Astrocyte (in vitro differentiated cells and primary cell): ENCODE results near the gene ROR1.

Source experiments
- EZH2 ChIP-seq: IDR thresholded peaks from 2 replicates; pipeline ENCODE4 v1.6.1; 2012; ENCODE audit warnings: mild to moderate bottlenecking, low read length, inconsistent platforms; ENCODE audit not compliant: insufficient read depth
- TF ChIP-seq, protein P1 (sequence below): IDR thresholded peaks from 2 replicates; pipeline ENCODE4 v1.5.1; 2011; ENCODE audit warnings: low read depth, mild to moderate bottlenecking, inconsistent platforms, low read length, moderate library complexity; ENCODE audit not compliant: insufficient read depth

DNA sequence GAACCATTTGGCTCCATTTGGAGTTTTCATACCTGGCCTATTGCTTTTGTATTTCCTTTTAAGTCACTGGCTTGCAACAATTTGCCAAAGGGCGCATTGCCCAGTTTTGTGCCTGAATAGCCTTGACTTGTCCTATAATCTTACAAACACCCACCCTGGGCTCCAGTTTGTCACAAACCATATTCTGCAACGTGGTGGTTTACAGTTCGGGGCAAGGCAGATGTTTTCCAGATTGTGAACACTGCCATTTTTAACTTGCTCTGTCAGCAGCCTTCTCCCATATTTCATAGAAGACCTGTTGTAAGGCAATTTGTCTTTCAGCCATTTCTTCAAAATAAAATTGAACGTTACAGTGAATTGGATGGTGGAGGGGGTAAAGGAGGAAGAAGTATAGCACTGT lies 376.4 kb downstream of the ROR1 start:
- TF ChIP-seq, protein P1, sequence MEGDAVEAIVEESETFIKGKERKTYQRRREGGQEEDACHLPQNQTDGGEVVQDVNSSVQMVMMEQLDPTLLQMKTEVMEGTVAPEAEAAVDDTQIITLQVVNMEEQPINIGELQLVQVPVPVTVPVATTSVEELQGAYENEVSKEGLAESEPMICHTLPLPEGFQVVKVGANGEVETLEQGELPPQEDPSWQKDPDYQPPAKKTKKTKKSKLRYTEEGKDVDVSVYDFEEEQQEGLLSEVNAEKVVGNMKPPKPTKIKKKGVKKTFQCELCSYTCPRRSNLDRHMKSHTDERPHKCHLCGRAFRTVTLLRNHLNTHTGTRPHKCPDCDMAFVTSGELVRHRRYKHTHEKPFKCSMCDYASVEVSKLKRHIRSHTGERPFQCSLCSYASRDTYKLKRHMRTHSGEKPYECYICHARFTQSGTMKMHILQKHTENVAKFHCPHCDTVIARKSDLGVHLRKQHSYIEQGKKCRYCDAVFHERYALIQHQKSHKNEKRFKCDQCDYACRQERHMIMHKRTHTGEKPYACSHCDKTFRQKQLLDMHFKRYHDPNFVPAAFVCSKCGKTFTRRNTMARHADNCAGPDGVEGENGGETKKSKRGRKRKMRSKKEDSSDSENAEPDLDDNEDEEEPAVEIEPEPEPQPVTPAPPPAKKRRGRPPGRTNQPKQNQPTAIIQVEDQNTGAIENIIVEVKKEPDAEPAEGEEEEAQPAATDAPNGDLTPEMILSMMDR: no peak
- TF ChIP-seq EZH2: no peak
